ENCODE results near the gene CHD5. TPM values are rescaled to one million over a fixed set of nuclear protein-coding genes. Genes with fewer than 3 reads are reported as not detected.
"Not testable (repeated sequence)": the region's sequence is repeated elsewhere in the genome, so short reads cannot be mapped to it uniquely, and the experiment has no call there.

CHD5 gene
- polyA plus RNA-seq, 1 experiment, result 0.02 TPM

DNA sequence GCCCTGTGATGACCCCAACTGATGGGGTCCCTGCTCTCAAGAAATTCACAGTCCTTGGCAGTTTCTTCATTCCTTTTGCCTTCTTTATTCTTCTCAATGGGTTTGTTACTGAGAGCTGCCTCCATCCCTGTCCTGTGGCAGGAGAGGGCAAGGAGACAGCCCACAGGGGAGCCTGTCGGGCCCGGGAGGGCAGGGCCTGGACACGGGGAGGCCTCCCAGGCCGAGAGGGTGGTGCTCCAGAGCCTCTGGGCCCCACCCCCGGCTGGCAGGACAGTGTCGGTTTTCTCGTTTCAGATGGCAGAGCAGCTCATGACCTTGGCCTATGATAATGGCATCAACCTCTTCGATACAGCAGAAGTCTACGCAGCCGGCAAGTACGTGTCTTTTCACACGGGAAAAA, 98.2 kb downstream of the CHD5 start:
- H3K4me3 ChIP-seq (ENCODE audit: low read depth, low read length), result no peak overlapping the region
- H3K27ac ChIP-seq (ENCODE audit: low read depth, low read length), result no peak overlapping the region
- H3K27me3 ChIP-seq (ENCODE audit: control insufficient read depth, insufficient read depth, low read length), result peaks cover 52% of the 10 kb centered on the region
- ChIA-PET POLR2A (no interaction called here), CTCF (interaction anchor here (1.0 to 1.7 kb wide), 5 partner anchors 8 to 163 kb away, joined by 3 to 6 read pairs (median 4); no protein-coding TSS in a partner anchor)
- H3K9me3 ChIP-seq (ENCODE audit: control insufficient read depth, insufficient read depth, low read length), result no peaks in the 10 kb centered on the region; the same call in 1 of the 2 replicates
- no peak for TF ChIP-seq CTCF (IDR thresholded peaks at IDR 0.05; ENCODE audit: low read depth, low read length)
- DNase-seq (ENCODE audit: low read depth, low spot score), result no peak

- TF ChIP-seq CTCF (IDR thresholded peaks at IDR 0.05; ENCODE audit: low read depth, low read length), result peak; percentile 37
- no peak for DNase-seq (ENCODE audit: low read depth, low spot score)
- ChIA-PET POLR2A (no interaction called here), CTCF (no interaction called here)
- peaks cover 49% of the 10 kb centered on the region for H3K27me3 ChIP-seq (ENCODE audit: control insufficient read depth, insufficient read depth, low read length)
- no peak overlapping the region for H3K27ac ChIP-seq (ENCODE audit: low read depth, low read length)
- no peak overlapping the region for H3K4me3 ChIP-seq (ENCODE audit: low read depth, low read length)
- H3K9me3 ChIP-seq (ENCODE audit: control insufficient read depth, insufficient read depth, low read length), result no peaks in the 10 kb centered on the region; the same call in 1 of the 2 replicates
Observed at GRCh38 chr1:6080469-6080868, 99.7 kb downstream of the CHD5 start.

DNA sequence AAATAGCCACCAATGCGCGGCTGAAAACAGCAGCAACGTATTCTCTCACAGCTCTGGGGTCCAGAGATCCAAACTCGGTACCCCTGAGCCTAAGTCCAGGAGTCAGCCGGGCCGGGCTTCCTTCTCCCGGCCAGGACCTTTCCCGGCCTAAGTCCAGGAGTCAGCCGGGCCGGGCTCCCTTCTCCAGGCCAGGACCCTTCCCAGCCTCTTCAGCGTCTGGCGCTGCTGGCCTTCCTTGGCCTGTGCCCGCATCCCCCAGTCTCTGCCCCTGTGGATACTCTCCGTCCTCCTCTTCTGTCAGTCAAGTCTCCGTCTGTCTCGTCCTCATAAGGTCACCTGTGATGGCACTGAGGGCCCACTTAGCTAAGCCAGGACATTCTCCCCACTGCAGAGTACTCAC, 102.2 kb downstream of the CHD5 start:
- Histone ChIP-seq H3K9me3 (ENCODE audit: control insufficient read depth, insufficient read depth, low read length) (no peaks in the 10 kb centered on the region; the same call in 1 of the 2 replicates), H3K27ac (ENCODE audit: low read depth, low read length) (no peak overlapping the region), H3K27me3 (ENCODE audit: control insufficient read depth, insufficient read depth, low read length) (peaks cover 34% of the 10 kb centered on the region), H3K4me3 (ENCODE audit: low read depth, low read length) (no peak overlapping the region)
- no peak for TF ChIP-seq CTCF (IDR thresholded peaks at IDR 0.05; ENCODE audit: low read depth, low read length)
- DNase-seq (ENCODE audit: low read depth, low spot score), result no peak
- CTCF ChIA-PET, result no interaction called here
- POLR2A ChIA-PET, result no interaction called here

GRCh38 chr1:6077506-6077905, 102.6 kb downstream of the CHD5 start:
- POLR2A ChIA-PET, result no interaction called here
- H3K9me3 ChIP-seq (ENCODE audit: control insufficient read depth, insufficient read depth, low read length), result no peaks in the 10 kb centered on the region; the same call in 1 of the 2 replicates
- no peak for DNase-seq (ENCODE audit: low read depth, low spot score)
- CTCF ChIA-PET, result no interaction called here
- H3K27me3 ChIP-seq (ENCODE audit: control insufficient read depth, insufficient read depth, low read length), result peaks cover 31% of the 10 kb centered on the region
- H3K27ac ChIP-seq (ENCODE audit: low read depth, low read length), result no peak overlapping the region
- no peak overlapping the region for H3K4me3 ChIP-seq (ENCODE audit: low read depth, low read length)
- no peak for TF ChIP-seq CTCF (IDR thresholded peaks at IDR 0.05; ENCODE audit: low read depth, low read length)

GRCh38 chr1:6077061-6077460, 103.1 kb downstream of the CHD5 start:
- H3K27me3 ChIP-seq (ENCODE audit: control insufficient read depth, insufficient read depth, low read length), result peaks cover 26% of the 10 kb centered on the region
- POLR2A ChIA-PET; DNase-seq (ENCODE audit: low read depth, low spot score); H3K27ac ChIP-seq (ENCODE audit: low read depth, low read length); CTCF ChIA-PET; H3K4me3 ChIP-seq (ENCODE audit: low read depth, low read length); H3K9me3 ChIP-seq (ENCODE audit: control insufficient read depth, insufficient read depth, low read length): not testable (repeated sequence)

- no peak for DNase-seq (ENCODE audit: low read depth, low spot score)
- ChIA-PET POLR2A (no interaction called here), CTCF (no interaction called here)
- no peak overlapping the region for H3K4me3 ChIP-seq (ENCODE audit: low read depth, low read length)
- H3K9me3 ChIP-seq (ENCODE audit: control insufficient read depth, insufficient read depth, low read length), result no peaks in the 10 kb centered on the region
- TF ChIP-seq CTCF (IDR thresholded peaks at IDR 0.05; ENCODE audit: low read depth, low read length), result no peak
- no peak overlapping the region for H3K27ac ChIP-seq (ENCODE audit: low read depth, low read length)
- H3K27me3 ChIP-seq (ENCODE audit: control insufficient read depth, insufficient read depth, low read length), result peaks cover 13% of the 10 kb centered on the region
Observed at GRCh38 chr1:6075748-6076147, 104.4 kb downstream of the CHD5 start.

All from AG04450 (cell line).